Lung (tissue), 12 donors: ENCODE data around the gene SH3BP4. TPM values are rescaled to one million over a fixed set of nuclear protein-coding genes. Genes with fewer than 3 reads are reported as not detected.

Experiments
- ATAC-seq: fragments of 200-7000 bp; cut with Tn5 transposase; one replicate; pipeline ENCODE4 v1.9.1; 2020; ENCODE audit warnings: moderate number of reproducible peaks; ENCODE audit not compliant: insufficient read depth, low FRiP score
- DNase-seq, 3 donors: peaks; one replicate each; pipeline ENCODE4 v3.0.0-alpha.2; 2013 to 2017
- H3K27ac ChIP-seq, 2 donors: one replicate each; pipeline ENCODE4 v1.5.1; 2013; ENCODE audit warnings: mild to moderate bottlenecking in 2 of 2, moderate library complexity in 2 of 2, control low read depth in 1 of 2, inconsistent platforms in 1 of 2, low read depth in 1 of 2, low read length in 1 of 2
- H3K27me3 ChIP-seq, 3 donors: one replicate each; pipeline ENCODE4 v1.5.1; 2013; ENCODE audit warnings: low read length in 2 of 3; ENCODE audit not compliant: control insufficient read depth in 3 of 3, insufficient read depth in 3 of 3
- H3K36me3 ChIP-seq, 4 donors: one replicate each; pipeline ENCODE4 v1.5.1; 2013; ENCODE audit warnings: low read length in 4 of 4, mild to moderate bottlenecking in 1 of 4, moderate library complexity in 1 of 4; ENCODE audit not compliant: control insufficient read depth in 4 of 4, insufficient read depth in 4 of 4
- H3K4me1 ChIP-seq, 5 donors: one replicate each; pipeline ENCODE4 v1.5.1; 2013; ENCODE audit warnings: low read length in 5 of 5, mild to moderate bottlenecking in 2 of 5, moderate library complexity in 1 of 5; ENCODE audit not compliant: control insufficient read depth in 5 of 5, insufficient read depth in 5 of 5
- H3K4me3 ChIP-seq: one replicate; pipeline ENCODE4 v1.5.1; 2013; ENCODE audit warnings: mild to moderate bottlenecking, control low read depth, moderate library complexity
- H3K9ac ChIP-seq, 2 donors: one replicate each; pipeline ENCODE4 v1.5.1; 2013; ENCODE audit warnings: low read length in 2 of 2, control low read depth in 1 of 2; ENCODE audit not compliant: insufficient read depth in 1 of 2
- H3K9me3 ChIP-seq, 4 donors: one replicate each; pipeline ENCODE4 v1.5.1; 2013; ENCODE audit warnings: low read length in 3 of 4, mild to moderate bottlenecking in 1 of 4, moderate library complexity in 1 of 4; ENCODE audit not compliant: control insufficient read depth in 4 of 4, insufficient read depth in 3 of 4
- WGBS, 2 donors: extraction: QIAGEN DNeasy Blood & Tissue Kit; methylation state at CpG; one replicate each; pipeline ENCODE4 v1.1.7; 2013; 5-methylcytosine and 5-hydroxymethylcytosine counted together
- polyA plus RNA-seq, 2 donors: library from polyadenylated mRNA; stranded (reverse); fragments of 200-250 nt; gene quantifications; one replicate each; pipeline ENCODE4 v1.2.1, GENCODE V29; 2013
- total RNA-seq, 2 donors: library from RNA; depleted of rRNA in 1 of 2; stranded (reverse); fragments of >200 nt in 1 of 2; gene quantifications; one replicate each; pipeline ENCODE4 v1.2.1, GENCODE V29; 2014 to 2021
- TF ChIP-seq, protein P1 (sequence below): IDR thresholded peaks from 2 replicates; pipeline ENCODE4 v1.5.1; 2012; ENCODE audit warnings: mild to moderate bottlenecking; ENCODE audit errors: control extremely low read depth, extremely low read depth
- donor health status: control.
- donor health status: control.
- donor health status: Bipolar disorder and iron deficiency.
- donor health status: healthy.
- donor health status: DM: yes; HTN: yes; CAD: no.

The SH3BP4 gene
- total and polyA plus RNA-seq, 4 donors = 12.0 to 36.5 (median 18.2) TPM

DNA sequence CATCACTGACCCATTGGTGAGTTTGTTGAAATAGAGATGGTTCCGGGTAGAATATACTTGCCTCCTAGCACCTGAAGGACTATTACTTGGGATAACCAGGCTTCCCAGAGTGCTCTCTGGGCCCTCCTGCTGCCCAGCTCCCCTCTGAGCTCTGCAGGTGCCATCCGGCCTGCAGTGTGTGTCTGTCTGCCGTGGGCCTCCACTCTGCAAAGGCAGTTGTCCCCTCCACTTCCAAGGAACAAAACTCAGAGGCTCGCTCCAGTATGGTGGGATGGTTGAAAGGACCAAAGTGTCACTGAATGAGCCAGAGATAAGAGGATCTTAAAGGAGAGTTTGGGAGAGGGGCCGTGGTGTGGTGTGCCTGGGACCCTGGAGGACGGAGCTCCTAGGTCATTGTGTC, 57.3 kb downstream of the SH3BP4 start:
- no peaks in the 10 kb centered on the region for H3K36me3 ChIP-seq
- DNase-seq = no peak
- H3K9ac ChIP-seq = peak overlapping the region; percentile 11 to 20
- H3K4me1 ChIP-seq = peaks cover 0 to 43% (median 21%) of the 10 kb centered on the region in 5 donors
- no peak for ATAC-seq
- WGBS, 2 donors = 86 to 91% methylated on average over 6 of the region's 6 CpGs
- TF ChIP-seq, protein P1, sequence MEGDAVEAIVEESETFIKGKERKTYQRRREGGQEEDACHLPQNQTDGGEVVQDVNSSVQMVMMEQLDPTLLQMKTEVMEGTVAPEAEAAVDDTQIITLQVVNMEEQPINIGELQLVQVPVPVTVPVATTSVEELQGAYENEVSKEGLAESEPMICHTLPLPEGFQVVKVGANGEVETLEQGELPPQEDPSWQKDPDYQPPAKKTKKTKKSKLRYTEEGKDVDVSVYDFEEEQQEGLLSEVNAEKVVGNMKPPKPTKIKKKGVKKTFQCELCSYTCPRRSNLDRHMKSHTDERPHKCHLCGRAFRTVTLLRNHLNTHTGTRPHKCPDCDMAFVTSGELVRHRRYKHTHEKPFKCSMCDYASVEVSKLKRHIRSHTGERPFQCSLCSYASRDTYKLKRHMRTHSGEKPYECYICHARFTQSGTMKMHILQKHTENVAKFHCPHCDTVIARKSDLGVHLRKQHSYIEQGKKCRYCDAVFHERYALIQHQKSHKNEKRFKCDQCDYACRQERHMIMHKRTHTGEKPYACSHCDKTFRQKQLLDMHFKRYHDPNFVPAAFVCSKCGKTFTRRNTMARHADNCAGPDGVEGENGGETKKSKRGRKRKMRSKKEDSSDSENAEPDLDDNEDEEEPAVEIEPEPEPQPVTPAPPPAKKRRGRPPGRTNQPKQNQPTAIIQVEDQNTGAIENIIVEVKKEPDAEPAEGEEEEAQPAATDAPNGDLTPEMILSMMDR = no peak
- no peak overlapping the region for H3K4me3 ChIP-seq
- no peaks in the 10 kb centered on the region for H3K9me3 ChIP-seq
- H3K27me3 ChIP-seq = no peaks in the 10 kb centered on the region
- H3K27ac ChIP-seq = peak overlapping the region in 1 of 2 donors; percentile 9

DNA sequence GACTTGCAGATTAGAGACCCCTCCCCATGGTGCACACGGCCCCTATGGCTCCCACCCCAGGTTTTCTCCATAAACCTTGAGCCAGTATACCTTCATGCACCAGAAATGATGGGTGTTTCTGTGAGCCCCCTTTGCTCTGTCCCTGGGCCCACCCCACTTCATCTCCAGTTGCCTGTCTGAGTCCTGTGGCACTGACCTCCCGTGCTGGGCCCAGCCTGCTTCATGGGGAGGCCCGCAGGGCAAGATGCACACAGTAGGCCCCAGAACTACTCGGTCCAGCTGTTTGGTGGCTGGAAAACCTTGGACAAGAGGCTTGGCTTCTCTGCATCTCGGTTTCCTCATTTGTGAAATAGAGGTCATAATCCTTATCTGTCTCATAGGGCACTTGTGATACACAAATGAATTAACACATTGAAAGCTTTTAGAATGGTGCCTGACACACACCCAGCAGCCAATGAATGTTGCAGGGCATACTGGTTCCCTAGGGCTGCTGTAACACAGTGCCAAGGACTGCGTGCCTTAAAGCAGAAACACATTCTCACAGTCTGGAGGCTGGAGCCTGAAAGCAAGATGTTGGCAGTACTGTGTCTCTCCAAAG, 58.4 kb downstream of the SH3BP4 start:
- Histone ChIP-seq H3K27me3 (no peaks in the 10 kb centered on the region), H3K36me3 (peaks cover 0 to 2% (median under 1%) of the 10 kb centered on the region in 4 donors), H3K4me3 (no peak overlapping the region), H3K27ac (no peak overlapping the region), H3K9me3 (peaks cover 0 to 1% (median under 1%) of the 10 kb centered on the region in 4 donors), H3K9ac (no peak overlapping the region), H3K4me1 (peaks cover 0 to 39% (median 21%) of the 10 kb centered on the region in 5 donors)
- TF ChIP-seq, protein P1 = no peak
- DNase-seq (no peak), ATAC-seq (no peak)
- 93 to 95% methylated on average over 6 of the region's 6 CpGs for WGBS, 2 donors

DNA sequence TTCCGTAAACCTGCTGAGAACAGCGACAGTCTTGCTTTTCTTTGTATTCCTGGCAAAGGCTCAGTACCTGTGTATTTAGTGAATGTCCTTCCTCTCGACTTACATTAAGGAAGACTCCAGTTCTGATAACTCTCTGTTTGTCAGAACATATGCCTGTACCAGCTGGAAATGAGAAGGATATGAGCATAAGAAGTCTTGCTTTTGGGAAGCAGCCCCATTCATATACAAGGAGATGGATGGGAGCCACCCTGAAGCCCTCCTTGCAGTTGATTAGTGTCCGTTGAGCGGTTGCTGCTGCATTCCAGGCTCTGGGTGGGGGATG, 59.8 kb downstream of the SH3BP4 start:
- Histone ChIP-seq H3K9me3 (peaks cover 0 to 7% (median 3%) of the 10 kb centered on the region in 4 donors), H3K36me3 (peaks cover 0 to 7% (median 1%) of the 10 kb centered on the region in 4 donors), H3K4me1 (peaks cover 0 to 32% (median 12%) of the 10 kb centered on the region in 5 donors), H3K27ac (no peak overlapping the region), H3K9ac (no peak overlapping the region), H3K27me3 (no peaks in the 10 kb centered on the region), H3K4me3 (no peak overlapping the region)
- WGBS, 2 donors = 82 to 87% methylated on average over 5 of the region's 5 CpGs
- TF ChIP-seq, protein P1 = no peak
- no peak for ATAC-seq
- DNase-seq = peak in 1 of 3 donors; percentile 24
